CD4-positive, alpha-beta T cell treated with Interleukin-17A for 1 hour (primary cell): ENCODE results near the gene CNGA1.

Experiments
- DNase-seq: peaks from one replicate; pipeline ENCODE4 v3.0.0-alpha.2; 2020

CNGA1 gene

GRCh38 chr4:48016141-48017107 is at the start of gene CNGA1, which contains the start of gene NIPAL1:
Gene CNGA1, minus strand, starts transcription at chr4:48016681. Its CDS starts 63,992 bp downstream, at chr4:47952689.
Gene NIPAL1, plus strand, starts transcription at chr4:48016772. Its CDS starts 68 bp downstream, at chr4:48016840.
- peak; percentile 61 for DNase-seq

- DNase-seq = no peak
These were observed 49.1 kb upstream of the CNGA1 start for GRCh38 chr4:48065587-48066052.

GRCh38 chr4:48064349-48064748 is 47.9 kb upstream of the CNGA1 start:
- no peak for DNase-seq

GRCh38 chr4:48058617-48059530 is 42.4 kb upstream of the CNGA1 start:
- DNase-seq = no peak

- no peak for DNase-seq
These were observed 34.6 kb upstream of the CNGA1 start for GRCh38 chr4:48051078-48051477.

- DNase-seq = no peak
These were observed 33.0 kb upstream of the CNGA1 start for GRCh38 chr4:48049483-48049882.

- DNase-seq = no peak
These were observed 31.4 kb upstream of the CNGA1 start for GRCh38 chr4:48047896-48048295.

GRCh38 chr4:48047421-48047844 is 31.0 kb upstream of the CNGA1 start:
- peak; percentile 64 for DNase-seq

GRCh38 chr4:48046059-48046458 is 29.6 kb upstream of the CNGA1 start:
- DNase-seq = no peak

GRCh38 chr4:48044298-48044697 is 27.8 kb upstream of the CNGA1 start:
- peak; percentile 13 for DNase-seq

GRCh38 chr4:48043504-48043903 is 27.0 kb upstream of the CNGA1 start:
- DNase-seq = no peak

GRCh38 chr4:48042979-48043461 is 26.5 kb upstream of the CNGA1 start:
- no peak for DNase-seq

GRCh38 chr4:48041535-48042137 is 25.2 kb upstream of the CNGA1 start:
- DNase-seq = no peak

GRCh38 chr4:48039561-48039960 is 23.1 kb upstream of the CNGA1 start:
- no peak for DNase-seq

GRCh38 chr4:48038666-48039065 is 22.2 kb upstream of the CNGA1 start:
- no peak for DNase-seq

- DNase-seq = no peak
These were observed 20.6 kb upstream of the CNGA1 start for GRCh38 chr4:48037117-48037462.

- DNase-seq = no peak
These were observed 19.5 kb upstream of the CNGA1 start for GRCh38 chr4:48035952-48036351.

GRCh38 chr4:48033825-48034413 is 17.4 kb upstream of the CNGA1 start:
- DNase-seq = peak; percentile 76

GRCh38 chr4:48033412-48033811 is 16.9 kb upstream of the CNGA1 start:
- no peak for DNase-seq

- DNase-seq = no peak
These were observed 16.2 kb upstream of the CNGA1 start for GRCh38 chr4:48032721-48033120.

- DNase-seq = no peak
These were observed 15.5 kb upstream of the CNGA1 start for GRCh38 chr4:48031802-48032525.

GRCh38 chr4:48030470-48030869 is 14.0 kb upstream of the CNGA1 start:
- DNase-seq = no peak
